Measurements from ENCODE around the gene PEPD.

- TF ChIP-seq CTCF (IDR thresholded peaks at IDR 0.05) (no peak), POLR2A (IDR thresholded peaks at IDR 0.05) (no peak)
These were observed 17.5 kb downstream of the PEPD start for GRCh38 chr19:33504058-33504444.

Data from Peyer's patch (tissue), 4 donors.